Spleen (tissue), 7 donors: ENCODE measurements around the gene PAPLN.

ENCODE experiments used
- POLR2AphosphoS5 ChIP-seq, 3 donors: sonication (generic); formaldehyde crosslinking; IDR thresholded peaks; one replicate each; pipeline ENCODE4 v1.5.1; 2017; ENCODE audit warnings: antibody characterized with exemption in 3 of 3
- TF ChIP-seq, protein P1 (sequence below), 11 experiments: fragments of 200-600 bp in 7 of 11; fragments of 450-650 bp in 4 of 11; sonication (generic) in 4 of 11; IDR thresholded peaks in 8 of 11; conservative IDR thresholded peaks in 3 of 11; 1 replicate in 7 of 11; 2 replicates in 4 of 11; pipeline versions ENCODE4 v1.4.0 to v1.8.0; 2016 to 2021; ENCODE audit warnings: antibody characterized with exemption in 11 of 11, inconsistent platforms in 4 of 11, mild to moderate bottlenecking in 1 of 11
- donor health status: DM: no; HTN: no; CAD: no; lungs with moderate emphysema.
- donor health status: DM: no; HTN: no; CAD: no.
- donor health status: DM: no; HTN: no; CAD: no.

- TF ChIP-seq, protein P1, sequence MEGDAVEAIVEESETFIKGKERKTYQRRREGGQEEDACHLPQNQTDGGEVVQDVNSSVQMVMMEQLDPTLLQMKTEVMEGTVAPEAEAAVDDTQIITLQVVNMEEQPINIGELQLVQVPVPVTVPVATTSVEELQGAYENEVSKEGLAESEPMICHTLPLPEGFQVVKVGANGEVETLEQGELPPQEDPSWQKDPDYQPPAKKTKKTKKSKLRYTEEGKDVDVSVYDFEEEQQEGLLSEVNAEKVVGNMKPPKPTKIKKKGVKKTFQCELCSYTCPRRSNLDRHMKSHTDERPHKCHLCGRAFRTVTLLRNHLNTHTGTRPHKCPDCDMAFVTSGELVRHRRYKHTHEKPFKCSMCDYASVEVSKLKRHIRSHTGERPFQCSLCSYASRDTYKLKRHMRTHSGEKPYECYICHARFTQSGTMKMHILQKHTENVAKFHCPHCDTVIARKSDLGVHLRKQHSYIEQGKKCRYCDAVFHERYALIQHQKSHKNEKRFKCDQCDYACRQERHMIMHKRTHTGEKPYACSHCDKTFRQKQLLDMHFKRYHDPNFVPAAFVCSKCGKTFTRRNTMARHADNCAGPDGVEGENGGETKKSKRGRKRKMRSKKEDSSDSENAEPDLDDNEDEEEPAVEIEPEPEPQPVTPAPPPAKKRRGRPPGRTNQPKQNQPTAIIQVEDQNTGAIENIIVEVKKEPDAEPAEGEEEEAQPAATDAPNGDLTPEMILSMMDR (IDR thresholded peaks at IDR 0.05 in 8 of 11, conservative IDR thresholded peaks at IDR 0.05 in 3 of 11) = no peak
- no peak for TF ChIP-seq POLR2AphosphoS5 (IDR thresholded peaks at IDR 0.05)
Measured at GRCh38 chr14:73260574-73260973, 23.3 kb downstream of the PAPLN start.
